Neural progenitor cell (in vitro differentiated cells): ENCODE results near the gene MYMX. TPM values are rescaled to one million over a fixed set of nuclear protein-coding genes. Genes with fewer than 3 reads are reported as not detected.
"Not testable (repeated sequence)": the region's sequence is repeated elsewhere in the genome, so short reads cannot be mapped to it uniquely, and the experiment has no call there.

Source experiments
- DNase-seq: peaks from one replicate; pipeline ENCODE4 v3.0.0-alpha.2; 2016; ENCODE audit warnings: low spot score
- H2AFZ ChIP-seq: fragments of 200-600 bp; sonication (generic); replicated peaks from 2 replicates; pipeline ENCODE4 v1.6.1; 2016; ENCODE audit warnings: antibody characterized with exemption
- H3F3A ChIP-seq: fragments of 200-600 bp; sonication (generic); 2 replicates; pipeline ENCODE4 v1.6.1; 2016; ENCODE audit warnings: antibody characterized with exemption, low read depth
- H3K27ac ChIP-seq: fragments of 200-600 bp; sonication (generic); 2 replicates; pipeline ENCODE4 v1.5.1; 2016; ENCODE audit warnings: mild to moderate bottlenecking
- H3K27me3 ChIP-seq: fragments of 200-600 bp; sonication (generic); 2 replicates; pipeline ENCODE4 v1.6.1; 2016; ENCODE audit warnings: mild to moderate bottlenecking, moderate library complexity
- H3K36me3 ChIP-seq: fragments of 200-600 bp; sonication (generic); 2 replicates; pipeline ENCODE4 v1.5.1; 2016
- H3K4me1 ChIP-seq: fragments of 200-600 bp; sonication (generic); 2 replicates; pipeline ENCODE4 v1.6.1; 2016; ENCODE audit warnings: mixed run types
- H3K4me2 ChIP-seq: fragments of 200-600 bp; sonication (generic); 2 replicates; pipeline ENCODE4 v1.6.1; 2016
- H3K4me3 ChIP-seq: fragments of 200-600 bp; sonication (generic); 2 replicates; pipeline ENCODE4 v1.5.1; 2016
- H3K79me2 ChIP-seq: fragments of 200-600 bp; sonication (generic); 2 replicates; pipeline ENCODE4 v1.6.1; 2016; ENCODE audit warnings: low read depth
- H3K9ac ChIP-seq: fragments of 200-600 bp; sonication (generic); 2 replicates; pipeline ENCODE4 v1.6.1; 2016
- H3K9me3 ChIP-seq: fragments of 200-600 bp; sonication (generic); 2 replicates; pipeline ENCODE4 v1.5.1; 2016; ENCODE audit warnings: low read depth
- H4K20me1 ChIP-seq: fragments of 200-600 bp; sonication (generic); 2 replicates; pipeline ENCODE4 v1.6.1; 2016; ENCODE audit warnings: low read depth
- H3K27ac Mint-ChIP-seq: 3 replicates; pipeline ENCODE4 v1.8.0; 2021; ENCODE audit warnings: mixed read lengths
- H3K27me3 Mint-ChIP-seq: 2 replicates; pipeline ENCODE4 v1.8.0; 2022; ENCODE audit warnings: low read depth, mild to moderate bottlenecking, inconsistent platforms, moderate library complexity, mixed read lengths; ENCODE audit not compliant: insufficient read depth
- H3K36me3 Mint-ChIP-seq: 3 replicates; pipeline ENCODE4 v1.8.0; 2021; ENCODE audit warnings: mixed read lengths
- H3K4me1 Mint-ChIP-seq: 3 replicates; pipeline ENCODE4 v1.8.0; 2021; ENCODE audit warnings: mixed read lengths
- H3K4me3 Mint-ChIP-seq: 3 replicates; pipeline ENCODE4 v1.8.0; 2021; ENCODE audit warnings: mild to moderate bottlenecking, moderate library complexity, mixed read lengths
- H3K9me3 Mint-ChIP-seq: 3 replicates; pipeline ENCODE4 v1.8.0; 2020; ENCODE audit warnings: mixed read lengths
- CTCF ChIP-seq: fragments of 200-600 bp; sonication (generic); IDR thresholded peaks from 2 replicates; pipeline ENCODE4 v1.5.1; 2017; ENCODE audit warnings: antibody characterized with exemption, mild to moderate bottlenecking
- EZH2 ChIP-seq: fragments of 200-600 bp; sonication (generic); IDR thresholded peaks from 2 replicates; pipeline ENCODE4 v1.6.1; 2017; ENCODE audit warnings: antibody characterized with exemption, mild to moderate bottlenecking, moderate library complexity
- EZH2phosphoT487 ChIP-seq: fragments of 200-600 bp; sonication (generic); IDR thresholded peaks from 2 replicates; pipeline ENCODE4 v1.6.1; 2017; ENCODE audit warnings: antibody characterized with exemption
- total RNA-seq: library from RNA; depleted of rRNA; stranded (reverse); fragments of >200 nt; gene quantifications from 2 replicates; pipeline ENCODE4 v1.2.3, GENCODE V29; 2015; ENCODE audit warnings: low replicate concordance

MYMX gene
- total RNA-seq, 1 donor from 2014 or later, result 0.54 TPM

GRCh38 chr6:44193307-44193910 lies 23.3 kb upstream of the MYMX start:
- peaks cover 8% of the 10 kb centered on the region for H3K4me1 Mint-ChIP-seq
- Histone ChIP-seq H3K79me2 (no peaks in the 10 kb centered on the region), H2AFZ (no peak overlapping the region), H3K9me3 (no peaks in the 10 kb centered on the region), H3K4me2 (no peak overlapping the region), H3K27ac (no peak overlapping the region), H3K4me3 (no peak overlapping the region), H3K4me1 (peaks cover 9% of the 10 kb centered on the region), H4K20me1 (no peaks in the 10 kb centered on the region), H3F3A (peaks cover 12% of the 10 kb centered on the region), H3K9ac (no peak overlapping the region), H3K27me3 (no peaks in the 10 kb centered on the region), H3K36me3 (no peaks in the 10 kb centered on the region)
- no peaks in the 10 kb centered on the region for H3K9me3 Mint-ChIP-seq
- DNase-seq, result no peak
- no peak for TF ChIP-seq CTCF
- TF ChIP-seq EZH2, result no peak
- no peak for TF ChIP-seq EZH2phosphoT487
- H3K36me3 Mint-ChIP-seq, result no peaks in the 10 kb centered on the region
- H3K27ac Mint-ChIP-seq, result peak overlapping the region; percentile 52
- H3K27me3 Mint-ChIP-seq, result peaks cover 13% of the 10 kb centered on the region
- no peak overlapping the region for H3K4me3 Mint-ChIP-seq

GRCh38 chr6:44194326-44194725 lies 22.4 kb upstream of the MYMX start:
- TF ChIP-seq EZH2phosphoT487 (no peak), CTCF (no peak), EZH2 (no peak)
- Mint-ChIP-seq H3K9me3 (no peaks in the 10 kb centered on the region), H3K4me3 (no peak overlapping the region), H3K36me3 (no peaks in the 10 kb centered on the region), H3K27me3 (peaks cover 13% of the 10 kb centered on the region), H3K4me1 (peaks cover 8% of the 10 kb centered on the region), H3K27ac (peak overlapping the region; percentile 64)
- H3K79me2 ChIP-seq, result no peaks in the 10 kb centered on the region
- no peaks in the 10 kb centered on the region for H3K36me3 ChIP-seq
- H3F3A ChIP-seq, result peaks cover 12% of the 10 kb centered on the region
- H3K9me3 ChIP-seq, result no peaks in the 10 kb centered on the region
- H3K27me3 ChIP-seq, result no peaks in the 10 kb centered on the region
- no peaks in the 10 kb centered on the region for H4K20me1 ChIP-seq
- no peak overlapping the region for H3K4me2 ChIP-seq
- H2AFZ ChIP-seq, result no peak overlapping the region
- no peak overlapping the region for H3K27ac ChIP-seq
- no peak for DNase-seq
- no peak overlapping the region for H3K9ac ChIP-seq
- H3K4me3 ChIP-seq, result no peak overlapping the region
- peaks cover 9% of the 10 kb centered on the region for H3K4me1 ChIP-seq

- Mint-ChIP-seq H3K27me3 (peaks cover 16% of the 10 kb centered on the region), H3K4me1 (peaks cover 15% of the 10 kb centered on the region)
- not testable (repeated sequence) for H2AFZ ChIP-seq, H3K9ac ChIP-seq, H4K20me1 ChIP-seq, H3K27ac Mint-ChIP-seq, H3K36me3 ChIP-seq, H3K36me3 Mint-ChIP-seq, H3K27ac ChIP-seq, H3K27me3 ChIP-seq, H3K4me1 ChIP-seq, DNase-seq, H3K9me3 Mint-ChIP-seq, H3K4me2 ChIP-seq, H3K4me3 Mint-ChIP-seq, H3K9me3 ChIP-seq, H3K79me2 ChIP-seq, H3K4me3 ChIP-seq
- peaks cover 12% of the 10 kb centered on the region for H3F3A ChIP-seq
These were observed 20.4 kb upstream of the MYMX start for GRCh38 chr6:44196351-44196750.

GRCh38 chr6:44198684-44199083 lies 18.0 kb upstream of the MYMX start:
- Mint-ChIP-seq H3K36me3 (no peaks in the 10 kb centered on the region), H3K27ac (no peak overlapping the region), H3K27me3 (peaks cover 9% of the 10 kb centered on the region), H3K9me3 (no peaks in the 10 kb centered on the region), H3K4me1 (peaks cover 18% of the 10 kb centered on the region), H3K4me3 (no peak overlapping the region)
- no peaks in the 10 kb centered on the region for H3K79me2 ChIP-seq
- H3F3A ChIP-seq, result peaks cover 15% of the 10 kb centered on the region
- no peak overlapping the region for H2AFZ ChIP-seq
- no peak overlapping the region for H3K4me3 ChIP-seq
- TF ChIP-seq EZH2phosphoT487 (no peak), CTCF (no peak), EZH2 (no peak)
- H3K9me3 ChIP-seq, result no peaks in the 10 kb centered on the region
- no peak overlapping the region for H3K27ac ChIP-seq
- DNase-seq, result no peak
- no peak overlapping the region for H3K9ac ChIP-seq
- H4K20me1 ChIP-seq, result no peaks in the 10 kb centered on the region
- no peaks in the 10 kb centered on the region for H3K36me3 ChIP-seq
- H3K27me3 ChIP-seq, result no peaks in the 10 kb centered on the region
- no peak overlapping the region for H3K4me2 ChIP-seq
- peaks cover 24% of the 10 kb centered on the region for H3K4me1 ChIP-seq
